ENCODE data around the gene CCDC196.

Gene CCDC196, protein sequence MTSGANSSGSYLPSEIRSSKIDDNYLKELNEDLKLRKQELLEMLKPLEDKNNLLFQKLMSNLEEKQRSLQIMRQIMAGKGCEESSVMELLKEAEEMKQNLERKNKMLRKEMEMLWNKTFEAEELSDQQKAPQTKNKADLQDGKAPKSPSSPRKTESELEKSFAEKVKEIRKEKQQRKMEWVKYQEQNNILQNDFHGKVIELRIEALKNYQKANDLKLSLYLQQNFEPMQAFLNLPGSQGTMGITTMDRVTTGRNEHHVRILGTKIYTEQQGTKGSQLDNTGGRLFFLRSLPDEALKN

DNA sequence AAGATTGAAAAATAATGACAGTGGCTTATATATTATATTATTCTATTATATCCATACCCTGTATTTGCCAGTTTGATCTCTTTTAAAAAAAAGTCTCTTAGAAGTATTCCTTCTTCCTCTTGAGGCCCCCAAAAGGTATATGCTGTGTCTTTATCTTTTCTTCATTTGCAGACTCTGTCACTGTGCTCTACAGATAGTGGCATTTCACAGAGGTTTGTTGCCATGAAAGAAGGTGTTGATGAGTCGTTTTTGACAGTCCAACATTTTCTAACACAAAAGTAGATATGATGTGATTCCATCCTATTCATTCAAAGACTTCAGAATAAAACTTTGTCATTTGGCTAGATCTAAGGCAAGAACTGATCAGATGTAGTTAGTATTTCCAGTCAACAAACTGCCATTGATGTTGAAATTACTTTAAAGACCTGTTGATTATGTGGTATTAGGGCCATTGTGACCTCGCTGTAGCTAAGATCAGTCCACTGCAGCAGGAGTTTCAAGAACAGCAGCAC, at the start of gene CCDC196:
CCDC196 (plus strand) TSS at position 462 of the 512 bp plus-strand sequence. CDS start 132 bp downstream, outside the sequence.
- TF ChIP-seq, protein P1, sequence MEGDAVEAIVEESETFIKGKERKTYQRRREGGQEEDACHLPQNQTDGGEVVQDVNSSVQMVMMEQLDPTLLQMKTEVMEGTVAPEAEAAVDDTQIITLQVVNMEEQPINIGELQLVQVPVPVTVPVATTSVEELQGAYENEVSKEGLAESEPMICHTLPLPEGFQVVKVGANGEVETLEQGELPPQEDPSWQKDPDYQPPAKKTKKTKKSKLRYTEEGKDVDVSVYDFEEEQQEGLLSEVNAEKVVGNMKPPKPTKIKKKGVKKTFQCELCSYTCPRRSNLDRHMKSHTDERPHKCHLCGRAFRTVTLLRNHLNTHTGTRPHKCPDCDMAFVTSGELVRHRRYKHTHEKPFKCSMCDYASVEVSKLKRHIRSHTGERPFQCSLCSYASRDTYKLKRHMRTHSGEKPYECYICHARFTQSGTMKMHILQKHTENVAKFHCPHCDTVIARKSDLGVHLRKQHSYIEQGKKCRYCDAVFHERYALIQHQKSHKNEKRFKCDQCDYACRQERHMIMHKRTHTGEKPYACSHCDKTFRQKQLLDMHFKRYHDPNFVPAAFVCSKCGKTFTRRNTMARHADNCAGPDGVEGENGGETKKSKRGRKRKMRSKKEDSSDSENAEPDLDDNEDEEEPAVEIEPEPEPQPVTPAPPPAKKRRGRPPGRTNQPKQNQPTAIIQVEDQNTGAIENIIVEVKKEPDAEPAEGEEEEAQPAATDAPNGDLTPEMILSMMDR (IDR thresholded peaks at IDR 0.05; ENCODE audit: insufficient read depth, low read depth, low read length, missing control alignments): no peak
- H3K4me3 ChIP-seq (ENCODE audit: low read length): no peak within 1 kb of the TSS
- DNase-seq (ENCODE audit: low read depth): no peak

DNA sequence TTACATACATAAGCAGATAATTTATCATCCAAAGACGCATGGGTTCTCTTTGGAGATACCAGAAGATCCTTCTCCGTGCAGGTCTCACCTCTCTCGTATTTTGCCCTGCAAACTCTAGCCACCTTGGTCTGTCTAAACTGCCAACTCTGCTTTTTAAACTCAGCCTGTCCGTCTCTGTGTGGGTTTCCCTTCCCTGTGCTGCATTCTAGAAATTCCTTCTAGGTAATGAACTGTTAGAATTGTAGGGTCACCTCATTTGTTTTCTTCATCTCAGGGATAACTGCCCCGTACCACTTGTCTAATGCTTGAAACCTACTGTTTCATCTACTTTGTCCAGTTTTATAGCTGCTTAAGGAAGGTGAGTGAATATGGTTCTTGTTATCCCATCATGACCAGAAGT, 45.4 kb upstream of the CCDC196 start:
- TF ChIP-seq, protein P1 (IDR thresholded peaks at IDR 0.05; ENCODE audit: insufficient read depth, low read depth, low read length, missing control alignments): no peak
- no peak overlapping the region for H3K4me3 ChIP-seq (ENCODE audit: low read length)
- DNase-seq (ENCODE audit: low read depth): no peak

DNA sequence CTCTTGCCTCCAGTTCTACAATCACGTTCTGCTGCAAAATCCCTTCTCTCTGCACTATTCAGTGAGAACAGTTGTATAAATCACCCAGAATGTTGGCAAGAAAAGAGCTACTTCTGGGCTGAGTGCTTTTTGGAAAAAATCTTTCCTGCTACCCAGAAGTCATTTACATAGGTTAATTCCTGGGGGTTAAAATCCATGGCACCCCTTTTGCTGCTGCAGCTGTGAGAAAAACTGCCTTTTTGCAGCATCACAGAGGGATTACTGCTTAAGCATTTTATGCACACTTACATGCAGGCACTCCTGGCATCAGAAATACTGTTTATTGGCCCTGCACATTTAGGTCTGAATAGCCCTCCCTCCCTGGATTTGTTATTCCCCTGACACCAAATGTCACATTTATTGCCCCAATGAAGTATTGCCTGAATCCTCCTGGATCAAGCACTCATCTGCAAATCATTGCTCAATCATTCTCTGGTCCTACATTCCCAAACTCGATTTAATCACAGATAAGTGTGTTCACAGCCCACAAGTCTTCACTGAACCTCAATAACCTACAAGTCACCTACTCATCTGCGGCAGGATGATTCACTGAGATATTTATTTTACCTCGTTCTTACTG, 43.1 kb upstream of the CCDC196 start:
- TF ChIP-seq, protein P1 (IDR thresholded peaks at IDR 0.05; ENCODE audit: insufficient read depth, low read depth, low read length, missing control alignments): no peak
- no peak overlapping the region for H3K4me3 ChIP-seq (ENCODE audit: low read length)
- DNase-seq (ENCODE audit: low read depth): peak; percentile 9

DNA sequence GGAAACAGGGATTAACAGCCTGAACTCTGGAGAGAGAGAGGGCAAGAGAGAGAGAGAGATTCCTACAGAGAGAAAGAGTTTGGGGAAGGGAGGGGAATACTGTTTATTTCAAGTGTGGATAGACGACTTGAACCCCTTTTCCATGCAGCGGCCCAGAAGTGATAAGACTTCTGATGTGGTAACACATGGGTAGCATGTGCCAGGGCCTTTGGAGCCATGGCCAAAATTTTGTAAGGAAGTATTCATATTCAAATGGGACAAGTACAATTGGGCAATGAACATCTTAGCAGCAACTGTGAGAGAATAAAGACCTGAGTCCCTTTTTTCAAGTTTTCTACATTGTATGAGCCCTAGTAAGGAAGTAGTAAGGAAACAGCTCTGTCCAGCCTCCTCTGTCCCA, 42.4 kb upstream of the CCDC196 start:
- no peak for DNase-seq (ENCODE audit: low read depth)
- H3K4me3 ChIP-seq (ENCODE audit: low read length): no peak overlapping the region
- TF ChIP-seq, protein P1 (IDR thresholded peaks at IDR 0.05; ENCODE audit: insufficient read depth, low read depth, low read length, missing control alignments): no peak

DNA sequence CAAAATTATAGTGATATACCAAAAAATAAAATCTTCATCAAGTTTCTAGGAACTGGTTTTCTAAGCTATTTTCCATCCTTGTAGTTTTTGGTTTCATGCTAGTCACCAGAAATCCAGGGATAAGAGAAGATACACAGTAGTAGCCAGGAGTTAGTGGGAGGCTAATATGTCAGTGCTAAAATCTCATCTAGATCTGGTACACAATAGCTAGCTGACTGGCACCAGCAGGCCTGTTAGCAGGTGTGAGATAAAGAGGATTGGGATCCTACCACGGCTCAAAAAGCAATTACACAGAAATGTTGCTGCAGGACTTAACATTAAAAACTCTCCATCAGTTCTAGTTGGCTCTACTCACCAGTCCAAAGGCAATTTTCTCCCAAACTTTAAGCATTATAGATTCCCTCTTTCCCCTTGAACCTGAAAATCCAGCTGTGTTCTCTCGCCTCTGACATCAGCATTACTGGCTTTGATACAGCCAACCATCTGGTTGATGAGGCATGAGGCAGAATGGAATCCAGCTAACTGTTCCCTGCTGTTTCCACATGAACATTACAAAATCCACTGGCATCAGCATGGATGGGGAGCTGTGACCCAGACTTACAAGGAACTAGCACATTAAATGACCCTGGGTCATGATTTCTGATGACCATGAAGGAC, 41.8 kb upstream of the CCDC196 start:
- TF ChIP-seq, protein P1 (IDR thresholded peaks at IDR 0.05; ENCODE audit: insufficient read depth, low read depth, low read length, missing control alignments): no peak
- DNase-seq (ENCODE audit: low read depth): no peak
- no peak overlapping the region for H3K4me3 ChIP-seq (ENCODE audit: low read length)

DNA sequence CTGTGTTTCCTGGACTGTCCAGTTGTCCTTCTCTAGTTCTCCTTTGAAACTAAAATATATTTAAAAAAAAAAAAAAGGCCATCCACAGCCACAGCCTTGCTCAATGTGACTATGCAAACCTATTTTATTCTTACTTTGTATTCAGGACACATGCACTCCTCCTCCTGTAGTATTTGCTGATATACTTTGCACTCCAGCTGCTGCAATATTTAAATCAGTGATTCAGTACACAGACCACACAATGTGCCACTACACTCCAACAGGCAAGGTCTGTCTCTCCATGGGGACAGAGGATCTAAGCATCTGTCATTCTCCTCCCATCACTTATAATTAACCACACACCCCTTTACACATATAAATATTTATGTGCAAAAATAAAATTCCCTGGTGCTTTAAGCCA, 40.2 kb upstream of the CCDC196 start:
- no peak for DNase-seq (ENCODE audit: low read depth)
- TF ChIP-seq, protein P1 (IDR thresholded peaks at IDR 0.05; ENCODE audit: insufficient read depth, low read depth, low read length, missing control alignments): no peak
- H3K4me3 ChIP-seq (ENCODE audit: low read length): no peak overlapping the region
